T-helper 17 cell (primary cell): ENCODE results near the gene B3GNT9. TPM values are rescaled to one million over a fixed set of nuclear protein-coding genes. Genes with fewer than 3 reads are reported as not detected.

Experiments
- ATAC-seq: fragments of 150-1000 bp; cut with Tn5 transposase; 2 replicates; pipeline ENCODE4 v1.10.0; 2021; ENCODE audit warnings: mild to moderate bottlenecking, moderate library complexity
- DNase-seq, 3 donors: peaks; one replicate each; pipeline versions ENCODE4 v3.0.0 to v3.0.0-alpha.2; 2020 to 2021
- H3K9me3 ChIP-seq: one replicate; pipeline ENCODE4 v1.7.0; 2013; ENCODE audit warnings: low read length, mild to moderate bottlenecking; ENCODE audit not compliant: control insufficient read depth, poor library complexity, severe bottlenecking
- H3K27ac Mint-ChIP-seq: one replicate; pipeline ENCODE4 v1.8.0; 2022; ENCODE audit warnings: mild to moderate bottlenecking, moderate library complexity, mixed read lengths
- H3K27me3 Mint-ChIP-seq: one replicate; pipeline ENCODE4 v1.8.0; 2022; ENCODE audit warnings: mixed read lengths
- H3K36me3 Mint-ChIP-seq: one replicate; pipeline ENCODE4 v1.8.0; 2022; ENCODE audit warnings: low read depth, mixed read lengths
- H3K4me1 Mint-ChIP-seq: one replicate; pipeline ENCODE4 v1.8.0; 2022; ENCODE audit warnings: mild to moderate bottlenecking, mixed read lengths
- H3K4me3 Mint-ChIP-seq: one replicate; pipeline ENCODE4 v1.8.0; 2022; ENCODE audit warnings: mild to moderate bottlenecking, moderate library complexity, mixed read lengths
- total RNA-seq, 4 donors: library from RNA in 2 of 4; stranded (reverse) in 2 of 4; gene quantifications; one replicate each; pipeline ENCODE4 v1.2.3 and lab custom pipeline; 2022 to 2026

Gene B3GNT9
- total RNA-seq, 2 donors from 2014 or later: 7.0 to 8.1 TPM

DNA sequence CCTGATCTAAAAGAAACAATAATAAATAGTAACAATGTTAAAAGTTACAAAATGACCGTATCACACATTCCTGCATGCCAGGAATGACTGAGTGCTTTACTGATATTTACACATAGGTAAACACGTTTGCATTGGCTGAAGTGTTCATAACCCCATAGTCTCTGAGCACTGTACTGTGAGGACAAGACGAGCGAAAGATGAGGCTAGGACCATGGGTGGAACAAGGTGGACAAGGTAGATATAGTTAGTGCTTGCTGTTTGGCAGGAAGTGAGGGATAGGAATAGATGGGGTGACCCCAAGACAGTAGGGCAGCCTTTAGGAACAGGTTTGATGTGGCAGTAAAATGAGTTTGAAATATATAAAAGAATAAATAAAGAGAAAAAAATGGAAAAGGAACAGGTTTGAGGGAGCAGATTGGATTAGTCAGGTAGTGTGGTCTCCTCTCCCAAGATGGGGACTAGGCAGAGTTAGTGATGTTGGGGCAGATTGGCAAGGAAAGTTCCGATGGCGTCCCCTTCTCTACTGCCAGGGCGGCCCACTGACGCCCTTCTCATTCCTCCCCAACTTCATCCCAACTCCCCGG is 40.7 kb upstream of the B3GNT9 start:
- H3K9me3 ChIP-seq: peaks cover 3% of the 10 kb centered on the region
- DNase-seq: no peak
- no peaks in the 10 kb centered on the region for H3K27me3 Mint-ChIP-seq
- H3K27ac Mint-ChIP-seq: peak overlapping the region; percentile 81
- H3K36me3 Mint-ChIP-seq: peaks cover 3% of the 10 kb centered on the region
- ATAC-seq: no peak
- H3K4me1 Mint-ChIP-seq: peaks cover 29% of the 10 kb centered on the region
- H3K4me3 Mint-ChIP-seq: peak overlapping the region; percentile 94

DNA sequence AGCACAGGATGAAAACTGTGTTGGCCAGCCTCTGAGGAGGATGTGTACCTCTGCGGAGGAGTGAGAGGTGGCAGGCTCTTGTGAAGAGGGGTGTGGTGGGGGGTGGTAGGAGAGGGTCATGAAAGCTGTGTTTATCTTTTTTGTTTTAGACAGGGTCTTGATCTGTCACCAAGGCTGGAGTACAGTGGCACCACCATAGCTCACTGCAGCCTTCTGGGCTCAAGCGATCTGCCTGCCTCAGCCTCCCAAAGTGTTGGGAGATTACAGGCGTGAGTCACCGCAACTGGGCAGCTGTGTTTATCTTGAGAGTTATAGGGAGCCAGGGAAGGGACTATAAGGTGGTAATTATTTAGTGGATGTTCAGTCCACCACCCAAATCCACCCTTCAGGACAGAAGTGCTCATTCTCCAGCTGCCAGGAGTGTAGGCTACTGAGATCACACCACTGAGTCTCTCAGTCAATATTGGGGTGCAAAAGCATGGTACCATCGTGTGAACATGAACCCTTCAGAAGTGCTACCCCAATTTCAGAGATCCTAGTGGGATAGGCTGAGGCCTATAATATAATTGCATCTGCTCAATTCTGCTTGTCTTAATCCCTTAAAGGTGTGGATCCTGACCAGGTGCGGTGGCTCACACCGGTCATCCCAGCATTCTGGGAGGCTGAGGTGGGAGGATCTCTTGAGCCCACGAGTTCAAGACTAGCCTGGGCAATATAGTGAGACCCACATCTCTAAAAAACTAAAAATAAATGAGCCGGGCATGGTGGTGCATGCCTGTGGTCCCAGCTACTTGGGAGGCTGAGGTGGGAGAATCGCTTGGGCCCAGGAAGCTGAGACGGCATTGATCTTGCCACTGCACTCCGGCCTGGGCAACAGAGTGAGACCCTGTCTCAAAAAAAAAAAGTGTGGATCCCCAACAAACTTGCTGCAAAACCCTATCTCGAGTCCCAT is 39.9 kb upstream of the B3GNT9 start:
- ATAC-seq: no peak
- H3K36me3 Mint-ChIP-seq: no peaks in the 10 kb centered on the region
- peaks cover 3% of the 10 kb centered on the region for H3K9me3 ChIP-seq
- peak overlapping the region; percentile 81 for H3K27ac Mint-ChIP-seq
- H3K27me3 Mint-ChIP-seq: no peaks in the 10 kb centered on the region
- no peak overlapping the region for H3K4me3 Mint-ChIP-seq
- peaks cover 24% of the 10 kb centered on the region for H3K4me1 Mint-ChIP-seq
- no peak for DNase-seq

GRCh38 chr16:67190041-67190440 is 39.2 kb upstream of the B3GNT9 start, which contains the start of gene EXOC3L1:
Gene EXOC3L1, minus strand, starts transcription at chr16:67190136. Its CDS starts 460 bp downstream, at chr16:67189676.
- H3K27me3 Mint-ChIP-seq: peaks cover 6% of the 10 kb centered on the region
- H3K9me3 ChIP-seq: peaks cover 3% of the 10 kb centered on the region
- H3K27ac Mint-ChIP-seq: no peak within 1 kb of the TSS
- no peak for ATAC-seq
- peaks cover 28% of the 10 kb centered on the region for H3K4me1 Mint-ChIP-seq
- no peak within 1 kb of the TSS for H3K4me3 Mint-ChIP-seq
- H3K36me3 Mint-ChIP-seq: no peaks in the 10 kb centered on the region
- DNase-seq: no peak

DNA sequence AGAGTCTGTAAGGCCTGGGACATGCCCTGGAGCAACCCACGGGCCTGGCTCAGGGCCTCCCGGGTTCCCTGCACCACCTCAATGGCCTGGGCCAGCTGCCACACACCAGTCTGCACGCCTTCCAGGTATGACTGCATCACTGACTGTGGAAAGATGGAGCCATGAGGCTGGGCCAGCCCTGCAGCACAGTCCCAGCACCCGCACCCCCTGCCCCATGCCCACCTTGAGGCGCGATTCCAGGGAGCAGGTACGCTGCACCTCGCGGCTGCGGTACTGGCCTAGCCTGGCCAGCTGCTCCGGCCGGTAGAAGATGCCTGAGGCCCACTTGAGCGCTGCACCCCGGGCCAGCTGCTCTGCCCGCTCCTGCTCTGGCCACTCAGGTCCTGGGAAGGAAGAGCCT is 38.0 kb upstream of the B3GNT9 start:
- ATAC-seq (no peak), DNase-seq (no peak)
- Mint-ChIP-seq H3K36me3 (no peaks in the 10 kb centered on the region), H3K27ac (no peak overlapping the region), H3K4me1 (peaks cover 25% of the 10 kb centered on the region), H3K27me3 (peaks cover 6% of the 10 kb centered on the region), H3K4me3 (no peak overlapping the region)
- H3K9me3 ChIP-seq: peaks cover 3% of the 10 kb centered on the region

GRCh38 chr16:67188323-67188722 is 37.5 kb upstream of the B3GNT9 start:
- Mint-ChIP-seq H3K4me1 (peaks cover 21% of the 10 kb centered on the region), H3K4me3 (no peak overlapping the region), H3K36me3 (no peaks in the 10 kb centered on the region), H3K27me3 (peaks cover 6% of the 10 kb centered on the region), H3K27ac (no peak overlapping the region)
- ATAC-seq (no peak), DNase-seq (no peak)
- H3K9me3 ChIP-seq: peaks cover 3% of the 10 kb centered on the region

DNA sequence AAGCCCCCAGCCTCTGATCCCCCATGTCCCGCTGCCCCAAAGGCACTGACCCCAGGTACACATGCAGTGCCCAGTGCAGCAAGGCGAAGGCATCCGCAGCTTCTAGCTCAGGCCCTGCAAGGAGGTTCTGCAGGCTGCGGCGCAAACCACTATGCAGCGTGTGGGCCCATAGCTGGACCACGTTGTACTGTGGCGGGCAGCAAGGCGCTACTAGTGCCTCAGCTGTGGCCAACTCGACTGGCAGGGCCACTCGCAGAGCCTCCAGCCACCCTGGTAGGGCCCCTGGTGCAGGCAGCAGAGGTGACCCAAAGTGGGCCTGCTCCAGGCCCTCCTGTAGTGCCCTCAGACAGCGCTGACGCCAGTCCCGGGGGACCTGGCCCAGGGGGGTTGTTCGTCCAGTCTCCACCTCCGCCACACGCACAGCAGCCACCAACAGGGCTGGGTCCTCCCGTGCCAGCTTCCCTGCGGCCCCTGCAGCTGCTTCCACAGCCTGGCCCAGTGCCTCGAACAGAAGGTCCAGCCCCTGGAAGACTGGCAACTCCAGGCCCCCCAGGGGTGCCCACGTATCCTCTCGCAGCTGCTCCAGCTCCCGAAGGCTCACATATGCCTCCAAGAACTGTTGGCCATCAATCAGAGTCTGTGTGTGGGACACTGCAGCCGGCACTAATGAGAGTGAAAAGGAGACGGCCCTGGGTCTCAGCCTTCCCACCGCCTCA is 36.5 kb upstream of the B3GNT9 start:
- DNase-seq (no peak), ATAC-seq (no peak)
- no peaks in the 10 kb centered on the region for H3K36me3 Mint-ChIP-seq
- peaks cover 6% of the 10 kb centered on the region for H3K27me3 Mint-ChIP-seq
- H3K4me1 Mint-ChIP-seq: peaks cover 16% of the 10 kb centered on the region
- no peak overlapping the region for H3K4me3 Mint-ChIP-seq
- H3K9me3 ChIP-seq: peaks cover under 1% of the 10 kb centered on the region
- H3K27ac Mint-ChIP-seq: no peak overlapping the region

- H3K36me3 Mint-ChIP-seq: no peaks in the 10 kb centered on the region
- no peak overlapping the region for H3K27ac Mint-ChIP-seq
- peaks cover 12% of the 10 kb centered on the region for H3K4me1 Mint-ChIP-seq
- H3K27me3 Mint-ChIP-seq: peaks cover 6% of the 10 kb centered on the region
- no peaks in the 10 kb centered on the region for H3K9me3 ChIP-seq
- ATAC-seq: no peak
- no peak overlapping the region for H3K4me3 Mint-ChIP-seq
- DNase-seq: no peak
Measured at GRCh38 chr16:67186550-67186950, 35.8 kb upstream of the B3GNT9 start.

DNA sequence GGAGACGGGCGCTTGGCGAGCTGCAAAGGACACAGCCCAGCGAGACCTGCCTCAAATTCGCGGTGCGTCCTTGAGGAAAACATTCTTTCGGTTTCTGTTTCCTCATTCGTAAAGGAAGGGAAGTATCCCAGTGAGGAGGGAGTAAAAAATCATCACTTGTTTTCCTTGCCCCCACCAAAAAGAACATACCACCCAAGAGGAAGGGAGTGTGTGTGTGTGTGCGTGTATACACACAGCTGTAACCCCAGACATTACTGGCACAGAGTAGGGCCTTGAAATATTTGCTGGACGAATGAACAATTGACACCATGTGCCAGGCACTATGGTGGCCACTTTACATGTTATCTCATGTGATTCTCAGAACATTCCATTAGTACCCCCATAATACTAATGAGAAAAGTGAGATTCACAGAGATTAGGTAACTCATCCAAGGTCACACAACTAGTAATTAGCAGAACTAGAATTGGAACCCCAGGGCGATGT is 34.9 kb upstream of the B3GNT9 start:
- no peak for ATAC-seq
- no peaks in the 10 kb centered on the region for H3K36me3 Mint-ChIP-seq
- peaks cover 9% of the 10 kb centered on the region for H3K4me1 Mint-ChIP-seq
- peaks cover 6% of the 10 kb centered on the region for H3K27me3 Mint-ChIP-seq
- no peaks in the 10 kb centered on the region for H3K9me3 ChIP-seq
- peak overlapping the region; percentile 96 for H3K4me3 Mint-ChIP-seq
- no peak for DNase-seq
- H3K27ac Mint-ChIP-seq: peak overlapping the region; percentile 83

- Mint-ChIP-seq H3K4me1 (peaks cover 9% of the 10 kb centered on the region), H3K4me3 (peak overlapping the region; percentile 96), H3K27ac (peak overlapping the region; percentile 83), H3K36me3 (no peaks in the 10 kb centered on the region), H3K27me3 (peaks cover 6% of the 10 kb centered on the region)
- DNase-seq (peak; percentile 68 to 83 (median 70)), ATAC-seq (peak; percentile 20)
- H3K9me3 ChIP-seq: no peaks in the 10 kb centered on the region
Measured at GRCh38 chr16:67184995-67185650, 34.3 kb upstream of the B3GNT9 start.

DNA sequence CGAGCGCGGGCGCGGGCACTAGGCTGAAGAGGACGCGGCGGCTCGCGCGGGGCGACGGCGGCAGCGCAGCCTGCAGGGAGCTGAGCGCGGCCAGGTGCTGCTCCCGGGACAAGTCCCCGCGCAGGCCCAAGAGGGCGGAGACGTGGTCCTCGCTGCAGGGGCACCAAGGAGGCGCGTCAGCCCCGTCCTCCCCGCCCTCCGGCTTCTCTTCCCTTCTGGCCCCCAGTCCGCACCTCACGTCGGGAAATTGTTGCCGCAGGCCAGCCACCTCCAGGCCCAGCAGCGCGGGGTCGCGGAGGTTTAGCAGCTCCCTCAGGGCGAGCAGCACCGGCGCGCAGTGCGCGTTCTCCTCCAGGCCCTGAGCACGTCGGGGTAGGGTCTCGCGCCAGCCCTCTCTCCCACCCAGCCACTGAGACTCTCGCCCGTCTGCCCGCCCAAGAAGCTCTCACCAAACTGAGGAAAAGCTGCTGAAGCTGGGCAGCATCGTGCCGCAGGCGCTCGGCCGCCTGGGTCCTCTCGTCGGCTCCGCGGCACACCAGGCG is 33.7 kb upstream of the B3GNT9 start:
- Mint-ChIP-seq H3K4me1 (peaks cover 9% of the 10 kb centered on the region), H3K27me3 (peaks cover 6% of the 10 kb centered on the region), H3K27ac (no peak overlapping the region), H3K4me3 (peak overlapping the region; percentile 81), H3K36me3 (no peaks in the 10 kb centered on the region)
- ATAC-seq: peak; percentile 6
- peak in 2 of 3 donors; percentile 23 to 44 for DNase-seq
- no peaks in the 10 kb centered on the region for H3K9me3 ChIP-seq

DNA sequence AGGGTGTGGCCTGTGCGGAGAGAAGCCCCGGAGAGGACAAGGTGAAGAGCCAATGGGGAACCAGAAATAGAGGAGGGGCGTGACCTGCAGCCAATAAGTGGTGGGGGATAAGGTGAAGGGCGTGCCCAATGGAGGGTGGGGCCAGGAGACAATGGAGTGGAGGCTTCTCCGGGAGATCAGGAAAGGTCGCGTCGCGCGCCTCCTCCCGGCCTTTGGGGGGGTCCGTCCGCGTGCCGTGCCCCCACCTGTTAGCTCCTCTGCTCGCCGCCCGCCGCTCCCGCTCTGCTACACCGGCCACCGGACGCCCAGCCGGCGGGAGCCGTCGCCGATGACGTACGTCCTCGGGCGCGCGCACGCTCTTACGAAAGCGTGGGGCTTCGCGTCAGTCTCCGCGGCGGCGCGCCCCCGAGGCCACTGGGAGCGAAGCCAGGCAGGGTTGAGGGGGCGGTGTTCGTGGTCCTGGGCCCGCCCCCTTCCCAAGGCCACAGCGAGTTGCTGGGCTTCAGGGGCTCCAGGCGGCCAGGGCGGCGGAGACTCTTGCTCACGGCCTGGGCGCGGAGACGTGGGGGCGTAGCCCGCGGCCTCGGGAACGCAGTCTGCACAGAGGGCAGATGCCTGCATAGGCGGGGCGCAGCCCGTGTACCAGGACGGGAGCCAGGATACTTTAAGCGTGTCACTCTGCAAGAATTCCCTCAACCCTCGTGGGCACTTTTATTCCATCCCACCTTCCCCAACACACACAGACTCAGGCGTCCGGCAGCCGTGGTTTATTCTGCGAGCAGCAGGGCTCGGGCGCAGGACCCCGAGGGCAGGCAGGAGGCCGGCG is 33.0 kb upstream of the B3GNT9 start, which contains the start of gene MATCAP1:
MATCAP1 (minus strand) TSS at position 337 of the 826 bp plus-strand sequence. CDS start 3,353 bp downstream, outside the sequence.
- Mint-ChIP-seq H3K27me3 (peaks cover 9% of the 10 kb centered on the region), H3K4me1 (peaks cover 10% of the 10 kb centered on the region), H3K4me3 (peak within 1 kb of the TSS; percentile 81), H3K36me3 (no peaks in the 10 kb centered on the region), H3K27ac (no peak within 1 kb of the TSS)
- H3K9me3 ChIP-seq: no peaks in the 10 kb centered on the region
- DNase-seq: peak; percentile 83 to 88 (median 87)
- ATAC-seq: peak; percentile 95

GRCh38 chr16:67183284-67183626 is 32.5 kb upstream of the B3GNT9 start:
- no peaks in the 10 kb centered on the region for H3K36me3 Mint-ChIP-seq
- no peak overlapping the region for H3K4me3 Mint-ChIP-seq
- no peak overlapping the region for H3K27ac Mint-ChIP-seq
- DNase-seq: no peak
- H3K27me3 Mint-ChIP-seq: peaks cover 11% of the 10 kb centered on the region
- H3K4me1 Mint-ChIP-seq: peaks cover 15% of the 10 kb centered on the region
- no peaks in the 10 kb centered on the region for H3K9me3 ChIP-seq
- no peak for ATAC-seq
